GM10266 (cell line): ENCODE data around the gene GPR107.

Source experiments
- DNase-seq: peaks from one replicate; pipeline ENCODE4 v3.0.0; 2012; ENCODE audit errors: extremely low spot score
- TF ChIP-seq, protein P1 (sequence below): IDR thresholded peaks from 2 replicates; pipeline ENCODE4 v1.5.1; 2012; ENCODE audit warnings: mild to moderate bottlenecking, low read depth; ENCODE audit not compliant: control insufficient read depth, insufficient read depth; ENCODE audit errors: missing control alignments

Gene GPR107

DNA sequence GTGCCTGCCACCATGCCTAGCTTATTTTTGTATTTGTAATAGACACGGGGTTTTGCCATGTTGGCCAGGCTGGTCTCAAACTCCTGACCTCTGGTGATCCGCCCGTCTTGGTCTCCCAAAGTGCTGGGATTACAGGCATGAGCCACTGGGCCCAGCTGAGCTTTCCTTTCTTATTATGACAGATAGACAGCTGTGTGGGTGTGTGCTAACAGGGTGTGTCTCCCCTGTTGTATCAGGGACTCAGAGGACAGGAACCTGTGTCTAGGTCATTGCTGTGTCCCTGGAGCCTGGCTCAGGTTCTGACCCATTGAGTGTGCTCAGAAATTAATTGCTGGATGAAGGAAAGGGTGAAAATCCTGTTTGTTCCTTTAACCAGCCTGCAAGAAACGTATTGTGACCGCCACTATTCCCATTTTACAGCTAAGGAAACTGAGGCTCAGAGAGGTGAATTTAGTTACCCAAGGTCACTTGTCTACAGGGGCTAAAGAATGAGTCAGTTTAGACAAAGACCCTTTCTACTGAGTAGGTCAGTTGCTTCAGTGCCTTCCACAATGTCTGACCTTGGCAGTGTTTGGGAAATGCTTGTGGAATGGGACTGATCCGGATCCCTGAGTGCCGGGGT, 135.3 kb downstream of the GPR107 start:
- TF ChIP-seq, protein P1, sequence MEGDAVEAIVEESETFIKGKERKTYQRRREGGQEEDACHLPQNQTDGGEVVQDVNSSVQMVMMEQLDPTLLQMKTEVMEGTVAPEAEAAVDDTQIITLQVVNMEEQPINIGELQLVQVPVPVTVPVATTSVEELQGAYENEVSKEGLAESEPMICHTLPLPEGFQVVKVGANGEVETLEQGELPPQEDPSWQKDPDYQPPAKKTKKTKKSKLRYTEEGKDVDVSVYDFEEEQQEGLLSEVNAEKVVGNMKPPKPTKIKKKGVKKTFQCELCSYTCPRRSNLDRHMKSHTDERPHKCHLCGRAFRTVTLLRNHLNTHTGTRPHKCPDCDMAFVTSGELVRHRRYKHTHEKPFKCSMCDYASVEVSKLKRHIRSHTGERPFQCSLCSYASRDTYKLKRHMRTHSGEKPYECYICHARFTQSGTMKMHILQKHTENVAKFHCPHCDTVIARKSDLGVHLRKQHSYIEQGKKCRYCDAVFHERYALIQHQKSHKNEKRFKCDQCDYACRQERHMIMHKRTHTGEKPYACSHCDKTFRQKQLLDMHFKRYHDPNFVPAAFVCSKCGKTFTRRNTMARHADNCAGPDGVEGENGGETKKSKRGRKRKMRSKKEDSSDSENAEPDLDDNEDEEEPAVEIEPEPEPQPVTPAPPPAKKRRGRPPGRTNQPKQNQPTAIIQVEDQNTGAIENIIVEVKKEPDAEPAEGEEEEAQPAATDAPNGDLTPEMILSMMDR: no peak
- DNase-seq: no peak
